ENCODE data around the gene KIAA1958.

DNA sequence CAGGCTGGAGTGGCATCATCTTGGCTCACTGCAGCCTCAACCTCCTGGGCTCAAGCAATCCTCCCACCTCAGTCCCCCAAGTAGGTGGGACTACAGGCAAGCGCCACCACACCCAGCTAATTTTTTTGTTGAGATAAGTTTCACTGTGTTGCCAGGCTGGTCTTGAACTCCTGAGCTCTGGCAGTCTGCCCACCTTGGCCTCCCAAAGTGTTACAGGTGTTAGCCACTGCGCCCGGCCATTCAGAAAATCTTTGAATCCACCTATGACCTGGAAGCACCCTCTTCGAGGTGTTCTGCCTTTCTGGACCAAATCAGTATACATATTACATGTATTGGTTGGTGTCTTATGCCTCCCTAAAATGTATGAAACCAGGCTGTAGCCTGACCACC is 61.4 kb downstream of the KIAA1958 start:
- TF ChIP-seq, protein P1, sequence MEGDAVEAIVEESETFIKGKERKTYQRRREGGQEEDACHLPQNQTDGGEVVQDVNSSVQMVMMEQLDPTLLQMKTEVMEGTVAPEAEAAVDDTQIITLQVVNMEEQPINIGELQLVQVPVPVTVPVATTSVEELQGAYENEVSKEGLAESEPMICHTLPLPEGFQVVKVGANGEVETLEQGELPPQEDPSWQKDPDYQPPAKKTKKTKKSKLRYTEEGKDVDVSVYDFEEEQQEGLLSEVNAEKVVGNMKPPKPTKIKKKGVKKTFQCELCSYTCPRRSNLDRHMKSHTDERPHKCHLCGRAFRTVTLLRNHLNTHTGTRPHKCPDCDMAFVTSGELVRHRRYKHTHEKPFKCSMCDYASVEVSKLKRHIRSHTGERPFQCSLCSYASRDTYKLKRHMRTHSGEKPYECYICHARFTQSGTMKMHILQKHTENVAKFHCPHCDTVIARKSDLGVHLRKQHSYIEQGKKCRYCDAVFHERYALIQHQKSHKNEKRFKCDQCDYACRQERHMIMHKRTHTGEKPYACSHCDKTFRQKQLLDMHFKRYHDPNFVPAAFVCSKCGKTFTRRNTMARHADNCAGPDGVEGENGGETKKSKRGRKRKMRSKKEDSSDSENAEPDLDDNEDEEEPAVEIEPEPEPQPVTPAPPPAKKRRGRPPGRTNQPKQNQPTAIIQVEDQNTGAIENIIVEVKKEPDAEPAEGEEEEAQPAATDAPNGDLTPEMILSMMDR (IDR thresholded peaks at IDR 0.05; ENCODE audit: low read length), result no peak
- no peak for TF ChIP-seq EZH2 (IDR thresholded peaks at IDR 0.05; ENCODE audit: borderline replicate concordance, low read length)
